Stimulated activated CD4-positive, alpha-beta T cell treated with anti-CD3 and anti-CD28 coated beads, Interleukin-1b, Interleukin-23, amount 100 ng/mL, for 1 hour (primary cell): ENCODE measurements around the gene SH3PXD2A.

Experiments used
- DNase-seq, 2 donors: peaks; one replicate each; pipeline ENCODE4 v3.0.0-alpha.2; 2020; ENCODE audit warnings: low read depth in 2 of 2

The SH3PXD2A gene

DNA sequence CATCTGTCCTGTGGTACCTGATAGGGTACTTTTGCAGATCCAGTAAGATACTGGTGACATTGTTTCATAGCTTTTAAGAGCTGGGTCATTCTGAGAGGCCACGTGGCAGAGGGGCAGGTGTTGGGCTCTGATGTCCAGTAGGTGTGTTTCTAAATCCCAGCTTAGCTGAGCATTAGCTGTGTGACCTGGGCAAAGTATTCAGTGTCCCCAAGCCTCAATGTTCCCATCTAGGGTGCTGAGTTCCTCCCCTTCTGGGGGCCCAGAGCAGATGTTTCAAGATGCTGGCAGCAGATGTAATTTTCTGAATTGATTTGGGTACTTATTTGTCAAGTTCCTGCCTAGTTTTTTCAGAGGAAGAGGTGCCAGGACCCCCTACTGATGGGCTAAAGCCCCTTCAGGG lies 309.0 kb downstream of the SH3PXD2A start:
- DNase-seq = no peak

DNA sequence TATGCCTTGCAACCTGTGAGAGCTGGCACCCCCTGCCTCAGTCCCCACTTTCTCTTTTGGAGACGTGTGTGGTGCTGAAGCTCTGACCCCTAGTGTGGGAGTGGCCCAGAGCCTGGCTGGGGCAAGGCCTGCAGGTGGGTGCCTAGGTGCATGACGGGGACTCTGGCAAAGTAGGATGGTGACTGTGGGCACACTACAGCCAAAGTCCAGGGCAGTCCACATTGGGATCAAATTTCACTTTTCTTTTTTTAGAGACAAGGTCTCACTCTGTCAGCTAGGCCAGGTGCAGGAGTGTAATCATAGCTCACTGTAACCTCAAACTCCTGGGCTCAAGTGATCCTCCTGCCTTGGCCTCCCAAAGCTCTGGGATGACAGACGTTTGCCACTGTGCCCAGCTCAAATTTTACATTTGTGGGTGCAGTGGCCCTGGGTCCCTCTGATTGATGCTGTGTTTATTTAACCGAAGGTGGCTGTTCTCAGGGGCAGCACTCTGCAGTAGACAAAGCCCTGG lies 309.6 kb downstream of the SH3PXD2A start:
- DNase-seq = no peak

GRCh38 chr10:103545366-103545765 lies 310.0 kb downstream of the SH3PXD2A start:
- DNase-seq = no peak

DNA sequence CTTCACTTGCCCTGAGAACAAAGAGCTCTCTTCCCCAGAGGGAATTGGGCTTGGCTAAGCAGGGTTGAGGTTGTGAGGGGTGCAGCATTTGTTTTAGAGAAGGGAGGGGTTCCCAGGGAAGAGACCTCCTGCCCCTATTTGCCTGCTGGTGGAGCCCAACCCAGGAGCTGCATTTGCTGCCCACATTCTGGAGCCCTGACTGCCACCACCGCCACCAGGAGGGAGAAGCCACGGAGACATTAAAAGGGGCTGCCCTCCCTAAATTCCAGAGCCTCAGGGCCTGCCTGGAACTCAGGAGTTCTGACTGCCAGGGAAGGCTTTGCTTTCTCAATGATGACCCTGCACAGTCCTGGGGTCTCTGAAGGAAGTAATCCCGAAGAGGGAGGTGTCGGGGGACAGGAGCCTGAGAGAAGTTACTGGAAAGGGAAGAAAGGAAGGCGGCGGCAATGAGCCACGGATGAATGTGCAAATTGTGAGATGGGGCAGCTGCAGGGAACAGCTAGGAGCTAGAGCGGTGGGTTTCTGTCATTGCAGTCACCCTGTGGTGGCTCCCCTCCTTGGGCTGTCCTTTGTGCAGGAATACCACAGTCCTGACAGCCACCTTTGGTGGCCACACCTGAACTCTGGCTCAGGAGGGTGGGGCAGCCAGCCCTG lies 310.6 kb downstream of the SH3PXD2A start:
- no peak for DNase-seq
